ENCODE measurements around the gene CNOT11. TPM values are rescaled to one million over a fixed set of nuclear protein-coding genes. Genes with fewer than 3 reads are reported as not detected.

CNOT11 gene
- total and polyA plus RNA-seq, 2 of the 8 experiments (the other 6 are each of a cell fraction or from before 2014, with no cell fraction given): 41.5 to 54.6 TPM

DNA sequence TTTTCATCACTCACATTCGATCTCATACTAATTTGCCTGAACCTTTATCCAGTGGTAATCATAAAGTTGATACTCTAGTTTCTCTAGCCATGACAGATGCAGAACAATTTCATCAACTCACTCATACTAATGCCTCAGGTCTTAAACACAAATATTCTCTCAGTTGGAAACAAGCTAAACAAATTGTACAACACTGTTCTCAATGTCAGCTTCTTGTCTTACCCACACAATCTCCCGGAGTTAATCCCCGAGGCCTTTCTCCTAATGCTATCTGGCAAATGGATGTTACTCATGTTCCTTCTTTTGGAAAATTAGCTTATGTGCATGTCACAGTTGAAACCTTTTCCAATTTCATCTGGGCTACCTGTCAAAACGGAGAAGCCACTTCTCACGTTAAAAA lies 11.5 kb upstream of the CNOT11 start (continued):
- TF ChIP-seq, protein P1, sequence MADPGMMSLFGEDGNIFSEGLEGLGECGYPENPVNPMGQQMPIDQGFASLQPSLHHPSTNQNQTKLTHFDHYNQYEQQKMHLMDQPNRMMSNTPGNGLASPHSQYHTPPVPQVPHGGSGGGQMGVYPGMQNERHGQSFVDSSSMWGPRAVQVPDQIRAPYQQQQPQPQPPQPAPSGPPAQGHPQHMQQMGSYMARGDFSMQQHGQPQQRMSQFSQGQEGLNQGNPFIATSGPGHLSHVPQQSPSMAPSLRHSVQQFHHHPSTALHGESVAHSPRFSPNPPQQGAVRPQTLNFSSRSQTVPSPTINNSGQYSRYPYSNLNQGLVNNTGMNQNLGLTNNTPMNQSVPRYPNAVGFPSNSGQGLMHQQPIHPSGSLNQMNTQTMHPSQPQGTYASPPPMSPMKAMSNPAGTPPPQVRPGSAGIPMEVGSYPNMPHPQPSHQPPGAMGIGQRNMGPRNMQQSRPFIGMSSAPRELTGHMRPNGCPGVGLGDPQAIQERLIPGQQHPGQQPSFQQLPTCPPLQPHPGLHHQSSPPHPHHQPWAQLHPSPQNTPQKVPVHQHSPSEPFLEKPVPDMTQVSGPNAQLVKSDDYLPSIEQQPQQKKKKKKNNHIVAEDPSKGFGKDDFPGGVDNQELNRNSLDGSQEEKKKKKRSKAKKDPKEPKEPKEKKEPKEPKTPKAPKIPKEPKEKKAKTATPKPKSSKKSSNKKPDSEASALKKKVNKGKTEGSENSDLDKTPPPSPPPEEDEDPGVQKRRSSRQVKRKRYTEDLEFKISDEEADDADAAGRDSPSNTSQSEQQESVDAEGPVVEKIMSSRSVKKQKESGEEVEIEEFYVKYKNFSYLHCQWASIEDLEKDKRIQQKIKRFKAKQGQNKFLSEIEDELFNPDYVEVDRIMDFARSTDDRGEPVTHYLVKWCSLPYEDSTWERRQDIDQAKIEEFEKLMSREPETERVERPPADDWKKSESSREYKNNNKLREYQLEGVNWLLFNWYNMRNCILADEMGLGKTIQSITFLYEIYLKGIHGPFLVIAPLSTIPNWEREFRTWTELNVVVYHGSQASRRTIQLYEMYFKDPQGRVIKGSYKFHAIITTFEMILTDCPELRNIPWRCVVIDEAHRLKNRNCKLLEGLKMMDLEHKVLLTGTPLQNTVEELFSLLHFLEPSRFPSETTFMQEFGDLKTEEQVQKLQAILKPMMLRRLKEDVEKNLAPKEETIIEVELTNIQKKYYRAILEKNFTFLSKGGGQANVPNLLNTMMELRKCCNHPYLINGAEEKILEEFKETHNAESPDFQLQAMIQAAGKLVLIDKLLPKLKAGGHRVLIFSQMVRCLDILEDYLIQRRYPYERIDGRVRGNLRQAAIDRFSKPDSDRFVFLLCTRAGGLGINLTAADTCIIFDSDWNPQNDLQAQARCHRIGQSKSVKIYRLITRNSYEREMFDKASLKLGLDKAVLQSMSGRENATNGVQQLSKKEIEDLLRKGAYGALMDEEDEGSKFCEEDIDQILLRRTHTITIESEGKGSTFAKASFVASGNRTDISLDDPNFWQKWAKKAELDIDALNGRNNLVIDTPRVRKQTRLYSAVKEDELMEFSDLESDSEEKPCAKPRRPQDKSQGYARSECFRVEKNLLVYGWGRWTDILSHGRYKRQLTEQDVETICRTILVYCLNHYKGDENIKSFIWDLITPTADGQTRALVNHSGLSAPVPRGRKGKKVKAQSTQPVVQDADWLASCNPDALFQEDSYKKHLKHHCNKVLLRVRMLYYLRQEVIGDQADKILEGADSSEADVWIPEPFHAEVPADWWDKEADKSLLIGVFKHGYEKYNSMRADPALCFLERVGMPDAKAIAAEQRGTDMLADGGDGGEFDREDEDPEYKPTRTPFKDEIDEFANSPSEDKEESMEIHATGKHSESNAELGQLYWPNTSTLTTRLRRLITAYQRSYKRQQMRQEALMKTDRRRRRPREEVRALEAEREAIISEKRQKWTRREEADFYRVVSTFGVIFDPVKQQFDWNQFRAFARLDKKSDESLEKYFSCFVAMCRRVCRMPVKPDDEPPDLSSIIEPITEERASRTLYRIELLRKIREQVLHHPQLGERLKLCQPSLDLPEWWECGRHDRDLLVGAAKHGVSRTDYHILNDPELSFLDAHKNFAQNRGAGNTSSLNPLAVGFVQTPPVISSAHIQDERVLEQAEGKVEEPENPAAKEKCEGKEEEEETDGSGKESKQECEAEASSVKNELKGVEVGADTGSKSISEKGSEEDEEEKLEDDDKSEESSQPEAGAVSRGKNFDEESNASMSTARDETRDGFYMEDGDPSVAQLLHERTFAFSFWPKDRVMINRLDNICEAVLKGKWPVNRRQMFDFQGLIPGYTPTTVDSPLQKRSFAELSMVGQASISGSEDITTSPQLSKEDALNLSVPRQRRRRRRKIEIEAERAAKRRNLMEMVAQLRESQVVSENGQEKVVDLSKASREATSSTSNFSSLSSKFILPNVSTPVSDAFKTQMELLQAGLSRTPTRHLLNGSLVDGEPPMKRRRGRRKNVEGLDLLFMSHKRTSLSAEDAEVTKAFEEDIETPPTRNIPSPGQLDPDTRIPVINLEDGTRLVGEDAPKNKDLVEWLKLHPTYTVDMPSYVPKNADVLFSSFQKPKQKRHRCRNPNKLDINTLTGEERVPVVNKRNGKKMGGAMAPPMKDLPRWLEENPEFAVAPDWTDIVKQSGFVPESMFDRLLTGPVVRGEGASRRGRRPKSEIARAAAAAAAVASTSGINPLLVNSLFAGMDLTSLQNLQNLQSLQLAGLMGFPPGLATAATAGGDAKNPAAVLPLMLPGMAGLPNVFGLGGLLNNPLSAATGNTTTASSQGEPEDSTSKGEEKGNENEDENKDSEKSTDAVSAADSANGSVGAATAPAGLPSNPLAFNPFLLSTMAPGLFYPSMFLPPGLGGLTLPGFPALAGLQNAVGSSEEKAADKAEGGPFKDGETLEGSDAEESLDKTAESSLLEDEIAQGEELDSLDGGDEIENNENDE (IDR thresholded peaks at IDR 0.05; ENCODE audit: insufficient replicate concordance, low read length): no peak
- no peak for TF ChIP-seq NRF1 (IDR thresholded peaks at IDR 0.05; ENCODE audit: low read depth, low read length)
- TF ChIP-seq TAF7 (optimal IDR thresholded peaks at IDR 0.05; ENCODE audit: borderline replicate concordance, low read depth, low read length): no peak
- TF ChIP-seq KDM1A (IDR thresholded peaks at IDR 0.05; ENCODE audit: borderline replicate concordance, low read length): no peak
- no peak for TF ChIP-seq ZNF274 (IDR thresholded peaks at IDR 0.05; ENCODE audit: borderline replicate concordance, extremely low read depth, low read length)
- TF ChIP-seq CHD2 (IDR thresholded peaks at IDR 0.05; ENCODE audit: low read length): no peak
- TF ChIP-seq, protein P2, sequence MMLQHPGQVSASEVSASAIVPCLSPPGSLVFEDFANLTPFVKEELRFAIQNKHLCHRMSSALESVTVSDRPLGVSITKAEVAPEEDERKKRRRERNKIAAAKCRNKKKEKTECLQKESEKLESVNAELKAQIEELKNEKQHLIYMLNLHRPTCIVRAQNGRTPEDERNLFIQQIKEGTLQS (IDR thresholded peaks at IDR 0.05; ENCODE audit: insufficient read depth, low read depth, low read length): no peak
- no peak for TF ChIP-seq TBP (IDR thresholded peaks at IDR 0.05; ENCODE audit: low read depth, low read length)
